ENCODE results near the gene DOCK1.

DOCK1 gene

GRCh38 chr10:127356360-127356759 is 451.1 kb downstream of the DOCK1 start:
- no peak for DNase-seq (ENCODE audit: low spot score)

- DNase-seq (ENCODE audit: low spot score), result no peak
Observed at GRCh38 chr10:127357265-127357664, 452.0 kb downstream of the DOCK1 start.

DNA sequence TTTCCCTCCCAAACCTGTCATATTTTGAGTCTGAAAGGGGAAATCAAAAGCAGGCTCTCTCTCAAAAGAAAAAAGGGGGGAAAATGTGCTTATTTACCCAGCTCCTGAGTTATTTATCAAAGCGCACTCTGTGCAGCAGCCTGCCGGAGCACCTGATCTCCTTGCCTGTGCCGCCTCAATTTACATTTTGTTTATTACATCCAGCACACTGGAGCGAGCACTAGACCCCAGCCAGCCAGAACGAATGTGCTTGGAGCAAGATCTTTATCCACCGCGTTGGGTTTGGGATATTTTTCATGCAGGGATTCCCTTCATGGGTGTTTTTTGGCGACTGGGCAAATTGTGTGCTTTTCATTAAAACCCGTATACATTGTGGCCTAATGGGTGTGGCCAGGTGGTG is 453.1 kb downstream of the DOCK1 start:
- DNase-seq (ENCODE audit: low spot score), result no peak

DNA sequence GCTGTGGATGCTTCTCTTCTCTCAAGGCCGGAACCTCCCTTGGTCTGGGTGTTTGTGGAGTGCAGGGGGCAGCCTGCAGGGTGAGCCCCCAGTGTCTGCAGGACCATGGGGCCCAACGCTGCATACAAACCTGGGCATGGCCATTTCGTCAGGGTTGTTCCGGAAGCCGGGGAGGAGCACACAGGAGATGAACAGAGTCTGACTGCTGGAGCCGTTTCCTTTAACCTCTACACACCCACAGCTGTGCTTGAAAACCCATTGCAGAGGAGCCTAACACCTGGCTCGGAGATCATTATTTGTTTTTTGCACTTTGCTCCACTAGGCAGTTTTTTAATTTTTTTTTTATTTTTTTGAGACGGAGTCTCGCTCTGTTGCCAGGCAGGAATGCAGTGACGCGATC is 458.8 kb downstream of the DOCK1 start:
- DNase-seq (ENCODE audit: low spot score), result no peak

- no peak for DNase-seq (ENCODE audit: low spot score)
Observed at GRCh38 chr10:127368101-127368500, 462.9 kb downstream of the DOCK1 start.

DNA sequence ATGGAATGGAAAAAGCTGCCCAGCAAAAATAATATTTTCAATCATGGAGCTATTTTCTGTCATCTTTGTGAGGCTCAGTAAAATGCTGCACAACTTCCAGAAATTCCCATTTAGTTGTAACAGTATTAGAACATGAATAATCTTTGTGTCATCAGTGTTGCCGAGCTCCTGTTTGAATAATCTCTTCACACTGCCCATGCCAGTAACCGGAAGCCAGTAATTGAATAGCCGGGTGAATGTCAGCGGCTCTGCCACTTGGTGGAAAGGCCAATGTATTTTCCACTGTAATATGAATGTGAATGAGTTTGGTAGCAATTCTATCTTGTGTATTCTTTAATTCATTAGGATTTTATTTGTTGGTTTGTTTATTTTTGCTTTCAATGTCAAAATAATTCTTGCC is 463.7 kb downstream of the DOCK1 start:
- no peak for DNase-seq (ENCODE audit: low spot score)

DNA sequence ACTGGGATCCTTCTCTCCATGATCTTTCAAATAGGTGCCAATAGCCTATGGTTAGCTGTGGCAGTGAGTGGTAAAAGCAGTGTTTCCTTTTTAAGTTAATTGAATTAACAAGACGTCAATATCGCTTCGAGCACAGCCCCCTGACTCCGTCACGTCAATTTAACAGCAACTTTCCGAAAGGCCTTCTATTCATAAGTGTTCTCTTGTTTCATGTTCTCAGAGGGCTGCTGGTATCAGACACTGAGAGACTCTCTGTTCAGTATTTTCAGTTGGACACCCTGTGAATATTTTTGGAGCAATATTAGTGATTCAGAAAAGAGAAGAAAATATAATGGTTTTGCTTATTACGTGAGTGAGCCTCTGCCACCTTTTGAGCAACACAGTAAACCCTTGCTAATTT is 465.4 kb downstream of the DOCK1 start:
- DNase-seq (ENCODE audit: low spot score), result no peak

GRCh38 chr10:127372361-127372760 is 467.1 kb downstream of the DOCK1 start:
- no peak for DNase-seq (ENCODE audit: low spot score)

DNA sequence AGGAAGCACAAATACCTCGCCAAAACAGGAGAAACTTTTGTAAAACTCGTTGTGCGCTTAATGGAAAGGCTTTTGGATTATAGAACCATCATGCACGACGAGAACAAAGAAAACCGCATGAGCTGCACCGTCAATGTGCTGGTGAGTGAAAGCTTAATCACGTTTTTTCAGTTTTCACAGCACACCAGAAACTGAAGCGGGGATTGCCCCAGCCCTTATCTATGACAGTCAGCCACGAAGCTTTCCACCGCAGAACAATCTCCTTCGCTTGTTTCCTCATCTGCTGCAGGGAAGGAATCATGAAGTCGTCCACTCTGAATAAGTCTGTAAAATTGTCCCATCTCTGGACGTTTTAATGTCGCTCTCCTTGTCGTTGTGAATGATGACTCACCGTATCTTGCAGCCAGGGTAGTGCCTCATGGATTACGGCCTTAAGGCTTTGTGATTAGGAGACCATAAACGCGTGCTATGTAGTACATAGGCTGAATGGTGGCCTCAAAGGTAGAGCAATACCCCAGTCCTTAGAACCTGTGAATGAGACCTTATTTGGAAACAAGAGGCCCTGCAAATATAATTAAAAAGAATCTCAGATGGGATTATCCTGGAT is 468.9 kb downstream of the DOCK1 start:
- DNase-seq (ENCODE audit: low spot score), result no peak

GRCh38 chr10:127374901-127375300 is 469.7 kb downstream of the DOCK1 start:
- no peak for DNase-seq (ENCODE audit: low spot score)

GRCh38 chr10:127375461-127375860 is 470.2 kb downstream of the DOCK1 start:
- no peak for DNase-seq (ENCODE audit: low spot score)

DNA sequence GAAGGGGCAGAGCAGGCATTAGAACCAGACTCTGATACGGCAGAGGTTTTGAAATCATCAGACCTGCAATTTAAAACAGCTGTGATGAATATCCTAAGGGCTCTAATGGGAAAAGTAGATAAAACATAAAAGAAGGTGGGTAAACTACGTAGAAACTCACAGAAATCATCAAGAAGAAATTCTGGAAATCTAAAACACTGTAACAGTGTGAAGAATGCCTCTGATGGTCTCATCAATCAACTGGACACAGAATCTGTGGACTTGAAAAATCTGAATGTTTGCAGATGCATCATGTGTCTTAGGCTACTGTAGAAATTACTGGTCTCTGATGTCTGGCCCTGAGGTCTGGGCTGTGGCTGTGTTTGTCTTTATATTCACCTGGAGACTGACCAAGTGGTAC is 470.8 kb downstream of the DOCK1 start:
- DNase-seq (ENCODE audit: low spot score), result no peak

DNA sequence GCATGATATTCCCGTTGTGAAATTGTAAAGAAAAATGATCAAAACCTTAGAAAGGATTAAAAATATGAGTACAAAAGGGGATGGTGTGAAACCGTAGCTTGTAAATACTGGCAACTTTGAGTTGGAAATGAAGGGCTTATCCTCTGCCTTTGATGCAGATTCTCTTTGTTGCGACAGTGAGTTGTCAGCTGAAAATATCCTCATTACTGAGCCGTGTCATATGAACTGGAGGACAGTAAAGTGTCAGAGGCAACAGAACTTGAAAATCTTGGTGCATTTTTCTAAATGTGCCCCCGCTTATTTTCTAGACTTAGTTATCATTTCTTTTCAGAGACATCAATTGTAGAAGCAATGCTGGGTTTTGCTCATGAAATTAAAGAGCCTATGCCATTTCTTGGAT is 473.4 kb downstream of the DOCK1 start:
- no peak for DNase-seq (ENCODE audit: low spot score)

GRCh38 chr10:127384532-127384931 is 479.3 kb downstream of the DOCK1 start:
- no peak for DNase-seq (ENCODE audit: low spot score)

GRCh38 chr10:127385066-127385465 is 479.8 kb downstream of the DOCK1 start:
- DNase-seq (ENCODE audit: low spot score), result no peak

GRCh38 chr10:127386606-127387327 is 481.5 kb downstream of the DOCK1 start:
- DNase-seq (ENCODE audit: low spot score), result no peak

DNA sequence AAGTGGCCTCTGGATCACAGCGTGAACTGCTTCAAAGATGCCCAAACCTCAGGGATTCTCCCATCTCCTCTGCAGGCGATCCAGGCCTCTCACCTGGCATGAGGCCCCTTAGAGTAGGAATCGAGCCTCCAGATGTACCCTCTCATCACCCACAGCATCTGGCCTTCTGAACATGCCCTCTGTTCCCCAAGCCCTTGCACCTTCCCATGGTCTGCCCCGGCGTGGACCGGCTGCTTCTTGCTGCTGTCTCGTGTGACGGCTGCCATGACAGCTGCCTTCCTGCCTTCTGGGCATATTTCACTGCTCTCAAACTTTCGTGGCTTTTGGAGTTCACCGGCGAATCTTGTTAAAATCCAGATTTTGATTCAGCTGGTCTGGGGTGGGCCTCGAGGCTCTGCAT is 486.6 kb downstream of the DOCK1 start:
- DNase-seq (ENCODE audit: low spot score), result no peak

- DNase-seq (ENCODE audit: low spot score), result no peak
Observed at GRCh38 chr10:127392351-127393235, 487.4 kb downstream of the DOCK1 start.

GRCh38 chr10:127398140-127398970 is 493.1 kb downstream of the DOCK1 start:
- DNase-seq (ENCODE audit: low spot score), result no peak

GRCh38 chr10:127398971-127399365 is 493.7 kb downstream of the DOCK1 start:
- no peak for DNase-seq (ENCODE audit: low spot score)

- no peak for DNase-seq (ENCODE audit: low spot score)
Observed at GRCh38 chr10:127399668-127400067, 494.4 kb downstream of the DOCK1 start.

DNA sequence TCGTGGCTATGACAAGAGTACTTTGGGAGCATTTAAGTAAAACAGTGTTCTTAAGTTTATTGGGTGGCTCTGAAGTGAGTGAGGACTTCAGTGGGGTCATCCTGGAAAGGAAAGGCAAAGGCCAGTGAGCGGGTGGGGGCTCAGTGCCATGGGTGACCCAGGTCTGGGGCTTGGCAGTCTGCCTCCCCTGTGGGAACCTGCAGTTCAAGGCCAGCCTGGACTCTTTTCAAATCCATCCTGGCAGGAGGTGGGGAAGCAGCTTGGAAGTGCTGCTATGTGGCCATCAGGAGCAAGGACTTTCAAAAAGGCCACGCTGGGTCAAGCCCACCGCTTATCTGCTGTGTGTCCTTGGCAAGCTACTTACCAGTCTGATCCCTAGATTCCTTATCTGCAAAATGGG is 495.0 kb downstream of the DOCK1 start:
- no peak for DNase-seq (ENCODE audit: low spot score)
